ENCODE results near the gene AJAP1.

DNA sequence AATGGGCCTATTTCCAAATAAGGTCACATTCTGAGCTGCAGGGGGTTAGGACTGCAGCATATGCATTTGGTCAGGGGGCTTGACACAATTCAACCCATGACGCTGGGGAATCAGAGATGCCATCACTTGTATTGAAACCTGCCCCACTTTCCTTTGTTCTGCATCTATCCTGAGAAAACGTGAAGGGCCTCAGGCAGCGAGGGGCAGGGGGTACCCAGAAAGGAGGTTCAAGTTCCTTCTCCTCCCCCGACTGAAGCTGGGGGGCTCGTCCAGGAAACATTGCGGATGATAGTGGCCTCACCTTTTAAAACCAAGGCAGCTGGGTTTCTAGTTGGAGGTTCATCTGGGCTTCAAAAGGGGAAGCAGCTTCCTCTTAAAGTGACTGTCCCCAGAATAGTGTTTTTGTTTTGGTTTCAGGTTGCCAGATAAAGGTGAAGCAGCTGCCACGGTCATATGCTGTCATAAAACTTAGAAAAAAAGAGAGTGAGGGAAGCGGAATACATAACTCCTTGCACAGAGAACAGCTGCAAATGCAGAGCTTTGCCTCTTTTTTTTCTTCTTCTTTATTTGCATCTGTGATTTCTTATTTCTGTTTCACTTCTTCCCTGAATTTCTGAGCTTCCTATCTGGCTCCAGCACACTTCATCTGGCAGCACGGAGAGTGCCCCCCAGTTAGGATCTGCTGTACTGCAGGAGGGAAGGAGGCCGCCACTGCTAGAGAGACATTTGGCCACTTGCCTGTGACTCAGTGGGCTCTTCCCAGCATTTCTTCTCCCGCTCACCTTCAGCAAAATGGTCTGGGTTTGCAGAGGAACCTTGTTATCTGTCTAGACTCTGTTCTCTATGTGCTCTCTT lies 142.0 kb downstream of the AJAP1 start:
- TF ChIP-seq CBX8 (IDR thresholded peaks at IDR 0.05; ENCODE audit: borderline replicate concordance, low read depth, low read length) (no peak), TEAD4 (IDR thresholded peaks at IDR 0.05; ENCODE audit: low read depth, low read length) (no peak)
- TF ChIP-seq, protein P1, sequence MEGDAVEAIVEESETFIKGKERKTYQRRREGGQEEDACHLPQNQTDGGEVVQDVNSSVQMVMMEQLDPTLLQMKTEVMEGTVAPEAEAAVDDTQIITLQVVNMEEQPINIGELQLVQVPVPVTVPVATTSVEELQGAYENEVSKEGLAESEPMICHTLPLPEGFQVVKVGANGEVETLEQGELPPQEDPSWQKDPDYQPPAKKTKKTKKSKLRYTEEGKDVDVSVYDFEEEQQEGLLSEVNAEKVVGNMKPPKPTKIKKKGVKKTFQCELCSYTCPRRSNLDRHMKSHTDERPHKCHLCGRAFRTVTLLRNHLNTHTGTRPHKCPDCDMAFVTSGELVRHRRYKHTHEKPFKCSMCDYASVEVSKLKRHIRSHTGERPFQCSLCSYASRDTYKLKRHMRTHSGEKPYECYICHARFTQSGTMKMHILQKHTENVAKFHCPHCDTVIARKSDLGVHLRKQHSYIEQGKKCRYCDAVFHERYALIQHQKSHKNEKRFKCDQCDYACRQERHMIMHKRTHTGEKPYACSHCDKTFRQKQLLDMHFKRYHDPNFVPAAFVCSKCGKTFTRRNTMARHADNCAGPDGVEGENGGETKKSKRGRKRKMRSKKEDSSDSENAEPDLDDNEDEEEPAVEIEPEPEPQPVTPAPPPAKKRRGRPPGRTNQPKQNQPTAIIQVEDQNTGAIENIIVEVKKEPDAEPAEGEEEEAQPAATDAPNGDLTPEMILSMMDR (IDR thresholded peaks at IDR 0.05; ENCODE audit: control extremely low read depth in 1 of 3, insufficient read depth in 1 of 3, low read depth in 1 of 3, low read length in 3 of 3), result no peak

Measured in H1 (cell line).